ENCODE data around the gene KCNJ15.

- TF ChIP-seq EZH2 (IDR thresholded peaks at IDR 0.05; ENCODE audit: insufficient read depth, poor library complexity, severe bottlenecking) (no peak), EZH2phosphoT487 (IDR thresholded peaks at IDR 0.05; ENCODE audit: insufficient read depth, low read depth) (no peak)
These were observed 28.3 kb upstream of the KCNJ15 start for GRCh38 chr21:38228537-38228936.
